Measurements from ENCODE around the gene IFI6.
A peak's percentile ranks its signal among the peaks of the same experiment; 100 is the strongest.

Gene IFI6

DNA sequence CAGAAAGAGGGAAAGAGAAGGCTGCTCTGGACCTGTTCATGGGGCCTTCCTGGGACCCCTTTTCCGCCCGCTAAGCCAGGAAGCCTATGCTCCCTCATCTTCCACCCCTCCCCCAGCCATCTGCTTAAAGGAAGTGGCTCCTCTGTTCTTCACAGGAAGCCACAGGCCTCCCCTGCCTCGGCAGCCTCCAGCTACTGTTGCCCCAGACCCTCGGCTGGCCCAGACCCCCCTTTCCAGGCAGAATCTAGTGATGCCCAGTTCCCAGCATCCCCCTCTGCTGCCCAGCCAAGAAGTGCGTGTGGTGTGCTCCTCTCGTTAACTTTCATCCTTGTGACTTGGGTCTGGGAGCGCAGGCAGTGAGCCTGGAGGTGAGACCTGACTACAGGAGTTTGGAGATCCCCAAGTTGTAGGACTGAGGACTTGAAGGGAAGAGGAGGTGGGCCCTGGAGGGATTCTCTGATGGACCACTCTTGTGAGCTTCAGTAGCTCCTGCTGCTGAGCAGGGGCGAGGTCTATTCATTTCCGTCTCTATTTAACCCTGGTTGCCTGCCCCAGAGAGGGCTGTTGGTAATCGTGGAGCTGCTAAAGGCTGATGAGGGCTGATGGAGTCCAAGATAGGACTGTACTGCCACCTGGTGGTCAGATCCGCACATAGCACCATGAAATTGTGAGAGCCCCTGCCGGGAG, 9.1 kb downstream of the IFI6 start:
- Mint-ChIP-seq H3K9me3 (ENCODE audit: low read depth) (no peaks in the 10 kb centered on the region), H3K27me3 (no peaks in the 10 kb centered on the region), H3K4me3 (peak overlapping the region; percentile 83), H3K36me3 (peaks cover 6% of the 10 kb centered on the region), H3K4me1 (ENCODE audit: low read depth) (peaks cover 48% of the 10 kb centered on the region), H3K27ac (peak overlapping the region; percentile 99)

- peaks cover 3% of the 10 kb centered on the region for H3K36me3 Mint-ChIP-seq
- peaks cover 45% of the 10 kb centered on the region for H3K4me1 Mint-ChIP-seq (ENCODE audit: low read depth)
- H3K27ac Mint-ChIP-seq = peak overlapping the region; percentile 99
- peak overlapping the region; percentile 83 for H3K4me3 Mint-ChIP-seq
- H3K9me3 Mint-ChIP-seq (ENCODE audit: low read depth) = no peaks in the 10 kb centered on the region
- H3K27me3 Mint-ChIP-seq = no peaks in the 10 kb centered on the region
Observed at GRCh38 chr1:27662261-27662660, 9.7 kb downstream of the IFI6 start.

DNA sequence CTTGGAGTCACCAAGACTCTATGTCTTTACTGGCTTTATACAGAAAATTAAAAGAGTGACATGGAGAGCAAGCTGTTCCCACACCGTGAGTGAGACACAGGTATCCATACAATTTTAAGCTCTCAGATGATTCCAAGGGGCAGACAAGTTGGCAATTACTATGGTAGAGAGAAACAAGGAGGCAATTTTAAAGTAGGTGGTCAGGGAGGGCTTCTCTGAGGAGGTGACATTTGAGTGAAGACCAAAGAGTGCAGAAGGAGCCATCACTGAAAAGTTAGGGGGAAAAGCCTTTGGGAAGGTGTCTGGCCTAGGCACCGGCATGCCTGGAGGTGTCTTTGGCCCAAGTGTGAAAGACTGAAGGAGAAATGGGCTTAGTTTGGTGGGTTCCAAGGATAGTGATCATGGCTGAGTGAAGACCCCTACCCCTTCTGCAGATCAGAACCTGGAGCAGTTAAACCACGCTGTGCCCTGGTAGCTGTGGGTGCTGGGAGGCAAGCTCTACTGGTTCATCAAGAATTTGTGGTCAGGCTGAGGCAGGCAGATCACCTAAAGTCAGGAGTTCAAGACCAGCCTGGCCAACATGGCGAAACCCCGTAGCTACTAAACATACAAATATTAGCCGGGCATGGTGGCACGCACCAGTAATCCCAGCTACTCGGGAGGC, 10.4 kb downstream of the IFI6 start:
- H3K36me3 Mint-ChIP-seq = peaks cover 2% of the 10 kb centered on the region
- peaks cover 45% of the 10 kb centered on the region for H3K4me1 Mint-ChIP-seq (ENCODE audit: low read depth)
- H3K4me3 Mint-ChIP-seq = peak overlapping the region; percentile 91
- no peaks in the 10 kb centered on the region for H3K27me3 Mint-ChIP-seq
- H3K27ac Mint-ChIP-seq = peak overlapping the region; percentile 96
- no peaks in the 10 kb centered on the region for H3K9me3 Mint-ChIP-seq (ENCODE audit: low read depth)

GRCh38 chr1:27660300-27660835, 11.6 kb downstream of the IFI6 start:
- Mint-ChIP-seq H3K4me1 (ENCODE audit: low read depth) (peaks cover 47% of the 10 kb centered on the region), H3K9me3 (ENCODE audit: low read depth) (no peaks in the 10 kb centered on the region), H3K4me3 (peak overlapping the region; percentile 91), H3K27ac (peak overlapping the region; percentile 96), H3K36me3 (no peaks in the 10 kb centered on the region), H3K27me3 (no peaks in the 10 kb centered on the region)

DNA sequence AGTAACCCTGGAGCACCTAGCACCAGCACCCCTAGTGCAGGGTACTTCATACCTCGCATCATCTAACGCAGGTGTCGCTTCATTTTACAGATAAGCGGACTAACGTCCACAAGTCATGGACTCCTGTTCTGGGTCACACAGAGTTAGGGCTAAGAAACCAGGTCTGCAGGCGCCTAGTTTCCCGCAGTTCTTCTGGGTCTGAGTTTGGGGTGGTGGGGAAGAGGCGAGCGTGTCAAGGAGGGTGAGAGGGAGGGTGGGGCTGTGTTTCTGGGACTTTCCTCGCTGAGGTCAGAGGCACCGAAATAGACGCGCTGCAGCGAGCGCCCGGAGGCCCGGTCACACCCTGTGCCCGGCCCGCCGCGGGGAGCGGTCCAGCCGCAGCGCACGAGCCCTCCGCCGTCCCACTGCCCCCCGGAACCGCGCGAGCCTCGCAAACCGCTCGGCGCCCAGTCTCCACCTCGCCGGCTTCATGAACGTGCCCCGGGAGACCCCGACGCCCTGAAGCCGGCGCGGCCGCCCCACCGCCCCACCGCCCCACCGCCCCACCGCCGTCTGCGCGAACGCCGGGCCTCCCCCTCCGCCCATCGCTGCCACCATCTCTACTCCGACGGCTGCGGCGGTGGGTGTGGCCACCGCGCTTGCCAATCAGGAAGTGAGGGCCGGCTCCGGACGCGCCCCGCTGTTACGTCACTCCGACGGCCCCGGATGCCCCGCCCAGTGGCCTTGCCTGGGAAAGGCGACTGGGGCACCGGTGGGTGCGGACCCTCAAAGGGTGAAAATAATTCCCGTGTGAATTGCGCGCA, 12.3 kb downstream of the IFI6 start:
- H3K4me3 Mint-ChIP-seq = peak overlapping the region; percentile 91
- no peaks in the 10 kb centered on the region for H3K27me3 Mint-ChIP-seq
- no peaks in the 10 kb centered on the region for H3K36me3 Mint-ChIP-seq
- H3K9me3 Mint-ChIP-seq (ENCODE audit: low read depth) = no peaks in the 10 kb centered on the region
- H3K27ac Mint-ChIP-seq = peak overlapping the region; percentile 96
- H3K4me1 Mint-ChIP-seq (ENCODE audit: low read depth) = peaks cover 47% of the 10 kb centered on the region

- Mint-ChIP-seq H3K4me1 (ENCODE audit: low read depth) (peaks cover 47% of the 10 kb centered on the region), H3K27me3 (no peaks in the 10 kb centered on the region), H3K9me3 (ENCODE audit: low read depth) (no peaks in the 10 kb centered on the region), H3K36me3 (no peaks in the 10 kb centered on the region), H3K4me3 (peak overlapping the region; percentile 86), H3K27ac (peak overlapping the region; percentile 94)
Observed at GRCh38 chr1:27658951-27659496, 13.0 kb downstream of the IFI6 start.

DNA sequence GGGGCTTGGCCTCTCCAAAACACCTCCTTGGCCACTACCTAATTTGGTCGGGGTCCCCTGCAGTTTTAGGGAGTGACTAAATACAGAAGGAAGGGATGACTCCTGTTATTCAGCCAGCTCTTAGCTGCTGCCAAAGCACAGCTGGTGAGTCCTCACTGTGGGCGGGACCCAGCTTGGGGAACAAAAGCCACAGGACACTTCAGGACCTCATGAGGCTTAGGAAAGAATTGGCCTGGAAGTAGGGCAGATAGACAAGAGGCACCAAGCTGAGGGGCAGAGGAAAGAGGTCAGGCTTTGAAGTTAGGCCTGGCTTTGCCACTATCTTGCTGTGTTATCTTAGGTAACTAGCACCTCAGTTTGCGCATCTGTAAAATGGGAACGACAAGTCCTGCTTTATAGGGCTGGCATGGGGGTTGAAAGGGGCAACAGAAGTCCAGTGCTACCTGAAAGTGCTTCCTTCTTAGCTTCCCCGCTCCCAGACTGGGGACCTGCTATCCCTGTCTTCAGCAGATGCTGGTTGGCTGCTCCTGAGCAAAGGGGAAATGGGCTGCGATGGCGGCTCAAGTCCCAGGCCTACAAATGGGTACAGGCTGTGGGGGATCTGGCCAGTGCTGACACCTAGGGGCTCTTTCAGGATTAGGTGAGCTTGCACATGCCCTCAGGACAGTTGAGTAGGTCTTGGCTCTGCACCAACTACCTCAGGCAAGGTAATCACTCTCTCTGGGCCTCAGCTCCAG, 15.7 kb downstream of the IFI6 start:
- peaks cover 29% of the 10 kb centered on the region for H3K4me1 Mint-ChIP-seq (ENCODE audit: low read depth)

GRCh38 chr1:27655151-27655937, 16.6 kb downstream of the IFI6 start:
- H3K27ac Mint-ChIP-seq = peak overlapping the region; percentile 58
- no peaks in the 10 kb centered on the region for H3K9me3 Mint-ChIP-seq (ENCODE audit: low read depth)
- peaks cover 28% of the 10 kb centered on the region for H3K4me1 Mint-ChIP-seq (ENCODE audit: low read depth)

More for the DNA sequence above, 15.7 kb downstream of the IFI6 start:
- Mint-ChIP-seq H3K27me3 (no peaks in the 10 kb centered on the region), H3K9me3 (ENCODE audit: low read depth) (no peaks in the 10 kb centered on the region), H3K36me3 (no peaks in the 10 kb centered on the region), H3K4me3 (no peak overlapping the region), H3K27ac (peak overlapping the region; percentile 22)

GRCh38 chr1:27652111-27652864, 19.7 kb downstream of the IFI6 start:
- H3K36me3 Mint-ChIP-seq = no peaks in the 10 kb centered on the region
- H3K9me3 Mint-ChIP-seq (ENCODE audit: low read depth) = no peaks in the 10 kb centered on the region
- H3K4me1 Mint-ChIP-seq (ENCODE audit: low read depth) = peaks cover 15% of the 10 kb centered on the region
- no peak overlapping the region for H3K27ac Mint-ChIP-seq
- no peaks in the 10 kb centered on the region for H3K27me3 Mint-ChIP-seq
- no peak overlapping the region for H3K4me3 Mint-ChIP-seq

More at GRCh38 chr1:27655151-27655937, 16.6 kb downstream of the IFI6 start:
- Mint-ChIP-seq H3K27me3 (no peaks in the 10 kb centered on the region), H3K4me3 (no peak overlapping the region), H3K36me3 (no peaks in the 10 kb centered on the region)

DNA sequence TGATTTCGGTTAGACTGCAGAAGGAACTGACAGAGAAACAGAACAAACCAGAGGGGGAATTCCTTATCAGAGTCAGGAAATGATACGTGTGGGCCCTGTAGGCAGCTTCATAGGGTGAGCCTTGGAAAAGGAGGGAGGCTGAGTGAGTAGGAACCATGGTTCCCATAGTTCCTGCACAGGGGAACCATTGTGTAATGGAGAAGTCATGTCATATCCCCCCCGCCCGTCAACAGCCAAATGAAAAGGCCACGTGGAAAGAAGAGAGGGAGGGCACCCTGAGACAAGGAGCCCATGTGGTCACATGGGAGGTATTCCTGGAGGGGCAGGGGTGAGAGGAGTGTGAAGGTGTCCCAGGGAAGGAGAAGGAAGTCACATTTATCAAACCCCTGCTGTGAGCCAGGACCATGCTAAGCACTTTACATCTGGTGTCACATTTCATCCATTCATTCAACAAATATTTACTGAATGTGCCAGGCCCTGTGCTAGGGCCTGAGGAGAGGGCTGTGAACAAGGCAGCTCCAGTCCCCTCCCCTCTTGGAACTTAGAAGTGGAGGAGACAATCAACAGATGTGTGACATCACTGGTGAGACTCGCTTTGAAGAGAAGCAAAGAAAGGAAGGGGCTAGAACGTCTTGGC, 21.3 kb downstream of the IFI6 start:
- no peaks in the 10 kb centered on the region for H3K36me3 Mint-ChIP-seq
- H3K9me3 Mint-ChIP-seq (ENCODE audit: low read depth) = no peaks in the 10 kb centered on the region
- peak overlapping the region; percentile 58 for H3K27ac Mint-ChIP-seq
- no peak overlapping the region for H3K4me3 Mint-ChIP-seq
- no peaks in the 10 kb centered on the region for H3K27me3 Mint-ChIP-seq
- peaks cover 15% of the 10 kb centered on the region for H3K4me1 Mint-ChIP-seq (ENCODE audit: low read depth)

- Mint-ChIP-seq H3K27ac (peak overlapping the region; percentile 22), H3K27me3 (no peaks in the 10 kb centered on the region), H3K36me3 (no peaks in the 10 kb centered on the region), H3K4me1 (ENCODE audit: low read depth) (peaks cover 14% of the 10 kb centered on the region), H3K9me3 (ENCODE audit: low read depth) (no peaks in the 10 kb centered on the region), H3K4me3 (no peak overlapping the region)
Observed at GRCh38 chr1:27650171-27650538, 21.8 kb downstream of the IFI6 start.

GRCh38 chr1:27649306-27649635, 22.7 kb downstream of the IFI6 start:
- Mint-ChIP-seq H3K27me3 (no peaks in the 10 kb centered on the region), H3K4me1 (ENCODE audit: low read depth) (peaks cover 17% of the 10 kb centered on the region), H3K4me3 (no peak overlapping the region), H3K9me3 (ENCODE audit: low read depth) (no peaks in the 10 kb centered on the region), H3K36me3 (no peaks in the 10 kb centered on the region), H3K27ac (no peak overlapping the region)

Measured in activated naive CD8-positive, alpha-beta T cell (primary cell).